Motor neuron (in vitro differentiated cells): ENCODE results near the gene ZMYND8. TPM values are rescaled to one million over a fixed set of nuclear protein-coding genes. Genes with fewer than 3 reads are reported as not detected.

Experiments used
- ATAC-seq, 8 experiments: fragments of 200-7000 bp; cut with Tn5 transposase; replicated peaks in 6 of 8; 2 replicates each; pipeline ENCODE4 v1.8.0; 2021; ENCODE audit warnings: mild to moderate bottlenecking in 8 of 8, moderate library complexity in 8 of 8
- H3K27ac ChIP-seq, 2 donors: fragments of 250-450 bp; sonication (Bioruptor Pico); 2 replicates each; pipeline ENCODE4 v1.9.0; 2021; ENCODE audit warnings: antibody characterized with exemption in 2 of 2, mild to moderate bottlenecking in 2 of 2, moderate library complexity in 1 of 2
- H3K4me1 ChIP-seq, 2 donors: fragments of 250-450 bp; sonication (Bioruptor Pico); replicated peaks in 1 of 2; 2 replicates each; pipeline ENCODE4 v1.6.1; 2021; ENCODE audit warnings: antibody characterized with exemption in 2 of 2, mild to moderate bottlenecking in 2 of 2, moderate library complexity in 1 of 2
- H3K4me3 ChIP-seq, 5 donors: fragments of 250-450 bp; sonication (Bioruptor Pico); 2 replicates each; pipeline ENCODE4 v1.9.0; 2021; ENCODE audit warnings: antibody characterized with exemption in 5 of 5, mild to moderate bottlenecking in 5 of 5, moderate library complexity in 4 of 5
- WGBS, 10 experiments: fragments of 450-650 bp; shearing (Covaris generic); methylation state at CpG; one replicate each; pipeline ENCODE4 v1.0.0; 2022; 5-methylcytosine and 5-hydroxymethylcytosine counted together
- in situ Hi-C, 9 experiments: fragments of 400-800 bp; cut with MboI; loops; one replicate each; pipeline ENCODE4 v1.15.0; 2021; ENCODE audit warnings: low sequenced_read_pairs in 9 of 9, low pct_unique_long_range_greater_than_20kb in 2 of 9; ENCODE audit not compliant: unreplicated experiment in 9 of 9
- total RNA-seq, 8 experiments: library from RNA; unstranded; fragments of 300-600 nt; gene quantifications; 2 replicates each; pipeline versions ENCODE4 v1.2.3 to v1.2.4, GENCODE V29; 2022

The ZMYND8 gene
- total RNA-seq, 8 experiments from 2014 or later, result 18.1 to 90.8 (median 36.7) TPM

- in situ Hi-C loops, result loop anchor here in 2 of 9 experiments (25.0 kb wide), 1 partner anchor 191 kb away; no protein-coding TSS in a partner anchor
- WGBS, 10 experiments, result 28 to 77% (median 56%) methylated on average over 4 to 13 of the region's 34 CpGs; no CpG with 5 or more reads in 1 of the 10 experiments
- no peaks in the 10 kb centered on the region for H3K4me1 ChIP-seq
- no peak overlapping the region for H3K27ac ChIP-seq
- ATAC-seq, result peak; percentile 56 to 84 (median 75)
- H3K4me3 ChIP-seq, result no peak overlapping the region
Observed at GRCh38 chr20:47196091-47197081, 160.1 kb downstream of the ZMYND8 start.

- no peak overlapping the region for H3K4me3 ChIP-seq
- no peak for ATAC-seq
- H3K4me1 ChIP-seq, result no peaks in the 10 kb centered on the region
- in situ Hi-C loops, result loop anchor here in 2 of 9 experiments (25.0 kb wide), 1 partner anchor 192 kb away; no protein-coding TSS in a partner anchor
- H3K27ac ChIP-seq, result no peak overlapping the region
- WGBS, 10 experiments, result 60 to 100% (median 83%) methylated on average over 1 to 6 of the region's 9 CpGs; no CpG with 5 or more reads in 2 of the 10 experiments
Observed at GRCh38 chr20:47195573-47195972, 160.9 kb downstream of the ZMYND8 start.

- no peak overlapping the region for H3K4me3 ChIP-seq
- 50 to 90% (median 73%) methylated on average over 2 to 3 of the region's 3 CpGs for WGBS, 10 experiments
- no peak overlapping the region for H3K27ac ChIP-seq
- in situ Hi-C loops, result loop anchor here in 2 of 9 experiments (25.0 kb wide), 1 partner anchor 195 kb away; no protein-coding TSS in a partner anchor
- no peak for ATAC-seq
- no peaks in the 10 kb centered on the region for H3K4me1 ChIP-seq
Observed at GRCh38 chr20:47191956-47192355, 164.5 kb downstream of the ZMYND8 start.

- no peak for ATAC-seq
- Histone ChIP-seq H3K27ac (no peak overlapping the region), H3K4me1 (no peaks in the 10 kb centered on the region), H3K4me3 (no peak overlapping the region)
- 78 to 100% (median 100%) methylated on average over 1 of the region's 1 CpG; no CpG with 5 or more reads in 1 of the 10 experiments for WGBS, 10 experiments
- in situ Hi-C loops, result loop anchor here in 2 of 9 experiments (25.0 kb wide), 1 partner anchor 196 kb away; no protein-coding TSS in a partner anchor
Observed at GRCh38 chr20:47191074-47191673, 165.3 kb downstream of the ZMYND8 start.

GRCh38 chr20:47189060-47189459 is 167.4 kb downstream of the ZMYND8 start:
- Histone ChIP-seq H3K4me1 (peaks cover 0 to 2% of the 10 kb centered on the region in 2 donors), H3K27ac (no peak overlapping the region), H3K4me3 (no peak overlapping the region)
- ATAC-seq, result no peak
- in situ Hi-C loops, result loop anchor here in 2 of 9 experiments (25.0 kb wide), 1 partner anchor 198 kb away; no protein-coding TSS in a partner anchor
- 6 to 86% (median 73%) methylated on average over 2 to 8 of the region's 11 CpGs; no CpG with 5 or more reads in 3 of the 10 experiments for WGBS, 10 experiments

GRCh38 chr20:47188540-47188939 is 168.0 kb downstream of the ZMYND8 start:
- Histone ChIP-seq H3K27ac (no peak overlapping the region), H3K4me1 (peaks cover 0 to 2% of the 10 kb centered on the region in 2 donors), H3K4me3 (no peak overlapping the region)
- 31 to 100% (median 78%) methylated on average over 2 to 4 of the region's 5 CpGs; no CpG with 5 or more reads in 2 of the 10 experiments for WGBS, 10 experiments
- in situ Hi-C loops, result loop anchor here in 2 of 9 experiments (25.0 kb wide), 1 partner anchor 199 kb away; no protein-coding TSS in a partner anchor
- no peak for ATAC-seq

GRCh38 chr20:47187450-47188195 is 168.9 kb downstream of the ZMYND8 start:
- no peak for ATAC-seq
- WGBS, 10 experiments, result 38 to 100% (median 88%) methylated on average over 1 to 18 of the region's 19 CpGs; no CpG with 5 or more reads in 3 of the 10 experiments
- in situ Hi-C loops, result loop anchor here in 2 of 9 experiments (25.0 kb wide), 1 partner anchor 200 kb away; no protein-coding TSS in a partner anchor
- no peak overlapping the region for H3K4me3 ChIP-seq
- H3K4me1 ChIP-seq, result peaks cover 0 to 2% of the 10 kb centered on the region in 2 donors
- no peak overlapping the region for H3K27ac ChIP-seq

- peak in 1 of 8 experiments; percentile 44 for ATAC-seq
- in situ Hi-C loops, result loop anchor here in 2 of 9 experiments (25.0 kb wide), 1 partner anchor 204 kb away; no protein-coding TSS in a partner anchor
- Histone ChIP-seq H3K27ac (no peak overlapping the region), H3K4me1 (peaks cover 0 to 2% of the 10 kb centered on the region in 2 donors), H3K4me3 (no peak overlapping the region)
- 0 to 100% (median 60%) methylated on average over 1 to 7 of the region's 9 CpGs; no CpG with 5 or more reads in 1 of the 10 experiments for WGBS, 10 experiments
Observed at GRCh38 chr20:47183367-47183766, 173.1 kb downstream of the ZMYND8 start.

GRCh38 chr20:47181056-47181862 is 175.2 kb downstream of the ZMYND8 start:
- peak in 7 of 8 experiments; percentile 38 to 95 (median 82) for ATAC-seq
- in situ Hi-C loops, result loop anchor here in 2 of 9 experiments (25.0 kb wide), 1 partner anchor 206 kb away; no protein-coding TSS in a partner anchor
- H3K4me1 ChIP-seq, result peaks cover 0 to 2% of the 10 kb centered on the region in 2 donors
- no peak overlapping the region for H3K4me3 ChIP-seq
- WGBS, 10 experiments, result 28 to 100% (median 82%) methylated on average over 2 to 4 of the region's 5 CpGs
- H3K27ac ChIP-seq, result no peak overlapping the region

GRCh38 chr20:47179267-47179666 is 177.2 kb downstream of the ZMYND8 start:
- ATAC-seq, result no peak
- Histone ChIP-seq H3K4me1 (no peaks in the 10 kb centered on the region), H3K27ac (no peak overlapping the region), H3K4me3 (no peak overlapping the region)
- in situ Hi-C loops, result loop anchor here in 2 of 9 experiments (25.0 kb wide), 1 partner anchor 208 kb away; no protein-coding TSS in a partner anchor

GRCh38 chr20:47178851-47179250 is 177.6 kb downstream of the ZMYND8 start:
- in situ Hi-C loops, result loop anchor here in 2 of 9 experiments (25.0 kb wide), 1 partner anchor 208 kb away; no protein-coding TSS in a partner anchor
- whole genome bisulfite sequencing, 10 experiments, result no CpG with 5 or more reads among the region's 1 CpG
- no peak overlapping the region for H3K4me3 ChIP-seq
- no peak for ATAC-seq
- no peak overlapping the region for H3K27ac ChIP-seq
- no peaks in the 10 kb centered on the region for H3K4me1 ChIP-seq
